HUDEP-2 (cell line): ENCODE measurements around the gene ISG20L2.

Experiments
- DNase-seq, 76 experiments: peaks; one replicate each; lab custom pipeline; 2025; ENCODE audit not compliant: unreplicated experiment in 76 of 76; lab: John Stamatoyannopoulos, UW

ISG20L2 gene

GRCh38 chr1:156755527-156755950, 27.0 kb upstream of the ISG20L2 start:
- peak in 46 of 76 experiments; percentile 7 to 79 (median 44) for DNase-seq

GRCh38 chr1:156754219-156754618, 25.7 kb upstream of the ISG20L2 start:
- DNase-seq, result no peak

GRCh38 chr1:156752843-156753482, 24.4 kb upstream of the ISG20L2 start:
- DNase-seq, result peak in 2 of 76 experiments; percentile 10 to 12

GRCh38 chr1:156751757-156752481, 23.4 kb upstream of the ISG20L2 start:
- DNase-seq, result peak in 74 of 76 experiments; percentile 56 to 98 (median 95)

- no peak for DNase-seq
These were observed 22.8 kb upstream of the ISG20L2 start, which contains the start of gene HDGF for GRCh38 chr1:156751451-156751756. Gene HDGF, minus strand, starts transcription at chr1:156751675. Its CDS starts 246 bp downstream, at chr1:156751429.

GRCh38 chr1:156750711-156751450, 22.3 kb upstream of the ISG20L2 start:
- DNase-seq, result peak in 7 of 76 experiments; percentile 6 to 47 (median 23)

GRCh38 chr1:156750191-156750672, 21.7 kb upstream of the ISG20L2 start:
- DNase-seq, result peak in 51 of 76 experiments; percentile 12 to 75 (median 45)

GRCh38 chr1:156749419-156750118, 21.0 kb upstream of the ISG20L2 start:
- DNase-seq, result peak in 60 of 76 experiments; percentile 9 to 75 (median 47)

- peak in 60 of 76 experiments; percentile 15 to 75 (median 44) for DNase-seq
These were observed 20.3 kb upstream of the ISG20L2 start for GRCh38 chr1:156748670-156749418.

- no peak for DNase-seq
These were observed 19.4 kb upstream of the ISG20L2 start for GRCh38 chr1:156747742-156748669.

- peak in 51 of 76 experiments; percentile 16 to 76 (median 52) for DNase-seq
These were observed 18.4 kb upstream of the ISG20L2 start for GRCh38 chr1:156746728-156747631.

GRCh38 chr1:156746406-156746727, 17.8 kb upstream of the ISG20L2 start:
- peak in 1 of 76 experiments; percentile 14 for DNase-seq

GRCh38 chr1:156745881-156746280, 17.3 kb upstream of the ISG20L2 start:
- DNase-seq, result no peak

GRCh38 chr1:156744786-156745419, 16.3 kb upstream of the ISG20L2 start:
- DNase-seq, result no peak

- no peak for DNase-seq
These were observed 15.8 kb upstream of the ISG20L2 start for GRCh38 chr1:156744344-156744743.

GRCh38 chr1:156743367-156744302, 15.1 kb upstream of the ISG20L2 start:
- no peak for DNase-seq
